GM18907 (cell line): Measurements from ENCODE around the gene PLD5.

Experiments used
- ATAC-seq: cut with Tn5 transposase; IDR thresholded peaks from one replicate; pipeline ENCODE4 v1.9.1; 2021; ENCODE audit warnings: mild to moderate bottlenecking, moderate library complexity; ENCODE audit not compliant: unreplicated experiment

The PLD5 gene

GRCh38 chr1:242524571-242525359, at the start of gene PLD5:
Gene PLD5 (minus strand): TSS chr1:242524697.
- no peak for ATAC-seq

- no peak for ATAC-seq
These were observed 45.4 kb upstream of the PLD5 start for GRCh38 chr1:242569867-242570266.

GRCh38 chr1:242568666-242569065, 44.2 kb upstream of the PLD5 start:
- ATAC-seq, result no peak

- ATAC-seq, result no peak
These were observed 43.1 kb upstream of the PLD5 start for GRCh38 chr1:242567596-242567995.

- no peak for ATAC-seq
These were observed 32.3 kb upstream of the PLD5 start for GRCh38 chr1:242556759-242557158.

- ATAC-seq, result no peak
These were observed 31.8 kb upstream of the PLD5 start for GRCh38 chr1:242556276-242556675.

- no peak for ATAC-seq
These were observed 30.1 kb upstream of the PLD5 start for GRCh38 chr1:242554577-242554976.

GRCh38 chr1:242546849-242547729, 22.6 kb upstream of the PLD5 start:
- ATAC-seq, result no peak

GRCh38 chr1:242546441-242546840, 21.9 kb upstream of the PLD5 start:
- ATAC-seq, result no peak

GRCh38 chr1:242544071-242544470, 19.6 kb upstream of the PLD5 start:
- no peak for ATAC-seq

- ATAC-seq, result no peak
These were observed 17.8 kb upstream of the PLD5 start for GRCh38 chr1:242542271-242542670.

- no peak for ATAC-seq
These were observed 11.5 kb upstream of the PLD5 start for GRCh38 chr1:242535986-242536385.

- no peak for ATAC-seq
These were observed 10.3 kb upstream of the PLD5 start for GRCh38 chr1:242534753-242535152.

- ATAC-seq, result no peak
These were observed 6.3 kb upstream of the PLD5 start for GRCh38 chr1:242530761-242531160.

GRCh38 chr1:242525769-242526168, 1.3 kb upstream of the PLD5 start:
- ATAC-seq, result no peak

GRCh38 chr1:242525360-242525722, 844 bp upstream of the PLD5 start:
- no peak for ATAC-seq

- ATAC-seq, result no peak
These were observed 552 bp downstream of the PLD5 start for GRCh38 chr1:242523719-242524570.

GRCh38 chr1:242522996-242523718, 1.3 kb downstream of the PLD5 start:
- no peak for ATAC-seq

- no peak for ATAC-seq
These were observed 2.1 kb downstream of the PLD5 start for GRCh38 chr1:242522304-242522945.

- ATAC-seq, result no peak
These were observed 8.9 kb downstream of the PLD5 start for GRCh38 chr1:242515555-242515954.
